Ishikawa (cell line): ENCODE data around the gene SMARCB1.

Source experiments
- CEBPB ChIP-seq: IDR thresholded peaks from 2 replicates; pipeline ENCODE4 v1.6.1; 2012
- CREB1 ChIP-seq: IDR thresholded peaks from 2 replicates; pipeline ENCODE4 v1.6.1; 2012; ENCODE audit warnings: low read depth
- EGR1 ChIP-seq: IDR thresholded peaks from 2 replicates; pipeline ENCODE4 v1.6.1; 2012
- EP300 ChIP-seq: IDR thresholded peaks from 2 replicates; pipeline ENCODE4 v1.6.1; 2012; ENCODE audit warnings: borderline replicate concordance
- FOXM1 ChIP-seq: IDR thresholded peaks from 2 replicates; pipeline ENCODE4 v1.6.1; 2012; ENCODE audit warnings: low read depth, borderline replicate concordance
- NFIC ChIP-seq: IDR thresholded peaks from 2 replicates; pipeline ENCODE4 v1.6.1; 2012
- RAD21 ChIP-seq: IDR thresholded peaks from 2 replicates; pipeline ENCODE4 v1.6.1; 2012; ENCODE audit warnings: low read depth
- TAF1 ChIP-seq: IDR thresholded peaks from 2 replicates; pipeline ENCODE4 v1.6.1; 2012; ENCODE audit warnings: low read depth, mild to moderate bottlenecking
- TCF12 ChIP-seq: IDR thresholded peaks from 2 replicates; pipeline ENCODE4 v1.6.1; 2012; ENCODE audit warnings: low read depth
- TEAD4 ChIP-seq: IDR thresholded peaks from 2 replicates; pipeline ENCODE4 v1.6.1; 2012
- YY1 ChIP-seq: IDR thresholded peaks from 2 replicates; pipeline ENCODE4 v1.6.1; 2012; ENCODE audit warnings: low read depth
- ZBTB7A ChIP-seq: IDR thresholded peaks from 2 replicates; pipeline ENCODE4 v1.6.1; 2012; ENCODE audit warnings: low read depth
- TF ChIP-seq, protein P1 (sequence below): IDR thresholded peaks from 2 replicates; pipeline ENCODE4 v1.6.1; 2012
- TF ChIP-seq, protein P2 (sequence below): IDR thresholded peaks from 2 replicates; pipeline ENCODE4 v1.6.1; 2012
- TF ChIP-seq, protein P3 (sequence below): IDR thresholded peaks from 2 replicates; pipeline ENCODE4 v1.6.1; 2012; ENCODE audit warnings: low read depth, mild to moderate bottlenecking

The SMARCB1 gene

DNA sequence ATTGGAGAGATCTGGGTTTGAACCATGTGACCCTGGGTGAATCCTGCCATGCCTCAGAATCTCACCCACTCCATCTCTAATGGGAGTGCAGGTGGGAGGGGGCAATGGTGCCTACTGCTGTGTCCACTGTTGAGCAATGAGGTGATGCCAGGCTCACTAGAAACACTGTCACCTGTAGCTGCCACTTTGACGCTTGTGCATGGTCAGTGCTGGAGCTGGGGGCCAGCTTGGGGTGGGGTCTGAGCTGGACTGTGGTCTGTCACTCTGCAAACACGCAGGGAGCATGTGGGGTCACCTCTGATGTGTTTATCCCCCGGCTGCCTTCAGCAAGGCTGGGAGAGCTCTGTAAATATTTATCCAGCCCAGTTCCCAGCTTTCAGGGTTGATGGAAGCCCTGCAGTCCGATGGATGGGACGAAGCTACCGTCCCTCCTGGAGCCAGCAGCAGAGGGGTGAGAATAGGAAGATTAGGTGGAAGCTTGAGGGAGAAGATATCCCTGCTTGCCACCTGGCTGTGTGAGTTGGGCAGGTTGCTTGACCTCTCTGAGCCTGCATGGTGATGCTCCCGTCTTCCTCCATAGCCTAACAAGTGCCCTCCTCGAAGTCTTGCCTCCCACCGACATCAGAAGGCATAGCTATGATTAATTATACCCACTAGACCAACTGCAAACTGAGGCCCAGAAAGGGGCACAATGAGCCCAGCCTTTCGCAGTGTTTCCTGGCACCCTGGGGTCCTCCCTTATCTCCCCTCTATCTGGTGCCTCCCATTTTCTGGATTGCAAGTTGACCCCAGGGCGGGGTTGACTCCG lies 12.4 kb upstream of the SMARCB1 start:
- TF ChIP-seq CEBPB = no peak
- no peak for TF ChIP-seq EP300
- no peak for TF ChIP-seq TCF12
- TF ChIP-seq NFIC = no peak
- TF ChIP-seq, protein P1, sequence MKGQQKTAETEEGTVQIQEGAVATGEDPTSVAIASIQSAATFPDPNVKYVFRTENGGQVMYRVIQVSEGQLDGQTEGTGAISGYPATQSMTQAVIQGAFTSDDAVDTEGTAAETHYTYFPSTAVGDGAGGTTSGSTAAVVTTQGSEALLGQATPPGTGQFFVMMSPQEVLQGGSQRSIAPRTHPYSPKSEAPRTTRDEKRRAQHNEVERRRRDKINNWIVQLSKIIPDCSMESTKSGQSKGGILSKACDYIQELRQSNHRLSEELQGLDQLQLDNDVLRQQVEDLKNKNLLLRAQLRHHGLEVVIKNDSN = no peak
- no peak for TF ChIP-seq RAD21
- TF ChIP-seq CREB1 = no peak
- TF ChIP-seq TEAD4 = no peak
- TF ChIP-seq, protein P2, sequence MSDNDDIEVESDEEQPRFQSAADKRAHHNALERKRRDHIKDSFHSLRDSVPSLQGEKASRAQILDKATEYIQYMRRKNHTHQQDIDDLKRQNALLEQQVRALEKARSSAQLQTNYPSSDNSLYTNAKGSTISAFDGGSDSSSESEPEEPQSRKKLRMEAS = no peak
- TF ChIP-seq EGR1 = no peak
- TF ChIP-seq, protein P3, sequence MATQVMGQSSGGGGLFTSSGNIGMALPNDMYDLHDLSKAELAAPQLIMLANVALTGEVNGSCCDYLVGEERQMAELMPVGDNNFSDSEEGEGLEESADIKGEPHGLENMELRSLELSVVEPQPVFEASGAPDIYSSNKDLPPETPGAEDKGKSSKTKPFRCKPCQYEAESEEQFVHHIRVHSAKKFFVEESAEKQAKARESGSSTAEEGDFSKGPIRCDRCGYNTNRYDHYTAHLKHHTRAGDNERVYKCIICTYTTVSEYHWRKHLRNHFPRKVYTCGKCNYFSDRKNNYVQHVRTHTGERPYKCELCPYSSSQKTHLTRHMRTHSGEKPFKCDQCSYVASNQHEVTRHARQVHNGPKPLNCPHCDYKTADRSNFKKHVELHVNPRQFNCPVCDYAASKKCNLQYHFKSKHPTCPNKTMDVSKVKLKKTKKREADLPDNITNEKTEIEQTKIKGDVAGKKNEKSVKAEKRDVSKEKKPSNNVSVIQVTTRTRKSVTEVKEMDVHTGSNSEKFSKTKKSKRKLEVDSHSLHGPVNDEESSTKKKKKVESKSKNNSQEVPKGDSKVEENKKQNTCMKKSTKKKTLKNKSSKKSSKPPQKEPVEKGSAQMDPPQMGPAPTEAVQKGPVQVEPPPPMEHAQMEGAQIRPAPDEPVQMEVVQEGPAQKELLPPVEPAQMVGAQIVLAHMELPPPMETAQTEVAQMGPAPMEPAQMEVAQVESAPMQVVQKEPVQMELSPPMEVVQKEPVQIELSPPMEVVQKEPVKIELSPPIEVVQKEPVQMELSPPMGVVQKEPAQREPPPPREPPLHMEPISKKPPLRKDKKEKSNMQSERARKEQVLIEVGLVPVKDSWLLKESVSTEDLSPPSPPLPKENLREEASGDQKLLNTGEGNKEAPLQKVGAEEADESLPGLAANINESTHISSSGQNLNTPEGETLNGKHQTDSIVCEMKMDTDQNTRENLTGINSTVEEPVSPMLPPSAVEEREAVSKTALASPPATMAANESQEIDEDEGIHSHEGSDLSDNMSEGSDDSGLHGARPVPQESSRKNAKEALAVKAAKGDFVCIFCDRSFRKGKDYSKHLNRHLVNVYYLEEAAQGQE = no peak
- TF ChIP-seq YY1 = no peak
- no peak for TF ChIP-seq TAF1
- TF ChIP-seq ZBTB7A = no peak

DNA sequence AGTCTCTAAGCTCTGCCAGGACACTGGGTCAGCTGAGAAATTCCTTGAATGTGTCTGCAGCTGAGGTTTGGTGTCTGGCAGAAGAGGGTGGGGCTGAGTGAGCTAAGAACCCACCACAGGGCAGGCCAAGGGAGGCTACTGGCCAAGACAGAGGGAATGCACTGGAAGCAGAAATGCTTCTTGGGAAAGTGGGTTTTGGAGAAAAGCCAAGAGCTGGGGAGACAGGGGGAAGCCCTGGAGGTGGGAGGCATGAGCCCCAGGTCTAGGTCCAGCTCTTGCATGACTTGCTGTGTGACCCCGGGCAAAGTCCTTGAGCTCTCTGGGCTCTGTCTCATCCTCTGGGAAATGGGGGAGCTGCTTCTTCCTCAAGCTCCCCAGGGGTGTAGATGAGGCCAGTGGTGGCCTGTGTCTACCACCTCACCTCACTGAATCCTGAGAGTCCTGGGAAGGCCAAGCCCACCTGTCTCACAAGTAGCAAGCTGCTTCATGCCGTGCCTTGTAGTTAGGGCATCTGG lies 11.8 kb upstream of the SMARCB1 start:
- TF ChIP-seq CREB1 (no peak), RAD21 (no peak), NFIC (no peak)
- TF ChIP-seq, protein P2 = no peak
- TF ChIP-seq, protein P1 = no peak

DNA sequence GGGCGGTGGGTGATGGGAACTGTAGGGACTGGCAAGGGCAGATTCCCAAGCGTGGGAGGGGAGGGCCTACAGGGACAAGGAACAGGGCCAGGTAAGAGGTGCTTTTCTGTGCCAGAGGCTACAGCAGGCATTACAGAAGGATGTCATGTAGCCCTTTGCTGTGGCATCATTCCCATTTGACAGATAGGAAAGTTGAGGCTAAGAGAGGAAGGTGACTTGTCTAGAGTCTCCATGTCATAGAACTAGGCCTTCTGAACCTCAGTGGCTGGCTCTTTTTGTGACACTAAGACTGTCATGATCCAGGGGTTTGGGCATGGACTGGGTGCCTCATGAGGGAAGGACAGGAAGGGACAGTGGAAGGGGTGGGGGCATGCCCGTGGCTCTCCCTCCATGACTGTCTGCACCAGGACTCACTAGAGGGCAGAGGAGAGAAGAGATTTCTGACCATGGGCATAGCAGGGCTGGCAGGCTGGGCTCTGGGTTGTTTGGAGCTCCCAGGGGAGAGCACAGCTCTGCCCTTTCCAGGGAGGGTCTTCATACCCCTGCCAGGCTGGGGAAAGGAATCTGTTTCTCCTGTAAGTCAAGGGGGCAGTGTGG lies 10.9 kb upstream of the SMARCB1 start:
- no peak for TF ChIP-seq YY1
- no peak for TF ChIP-seq FOXM1
- no peak for TF ChIP-seq RAD21
- TF ChIP-seq, protein P2 = no peak
- TF ChIP-seq TCF12 = no peak
- no peak for TF ChIP-seq EP300
- TF ChIP-seq CEBPB = no peak
- no peak for TF ChIP-seq ZBTB7A
- TF ChIP-seq CREB1 = no peak
- TF ChIP-seq TEAD4 = no peak
- TF ChIP-seq, protein P1 = no peak
- no peak for TF ChIP-seq TAF1
- TF ChIP-seq, protein P3 = no peak
- TF ChIP-seq NFIC = no peak
- TF ChIP-seq EGR1 = no peak

DNA sequence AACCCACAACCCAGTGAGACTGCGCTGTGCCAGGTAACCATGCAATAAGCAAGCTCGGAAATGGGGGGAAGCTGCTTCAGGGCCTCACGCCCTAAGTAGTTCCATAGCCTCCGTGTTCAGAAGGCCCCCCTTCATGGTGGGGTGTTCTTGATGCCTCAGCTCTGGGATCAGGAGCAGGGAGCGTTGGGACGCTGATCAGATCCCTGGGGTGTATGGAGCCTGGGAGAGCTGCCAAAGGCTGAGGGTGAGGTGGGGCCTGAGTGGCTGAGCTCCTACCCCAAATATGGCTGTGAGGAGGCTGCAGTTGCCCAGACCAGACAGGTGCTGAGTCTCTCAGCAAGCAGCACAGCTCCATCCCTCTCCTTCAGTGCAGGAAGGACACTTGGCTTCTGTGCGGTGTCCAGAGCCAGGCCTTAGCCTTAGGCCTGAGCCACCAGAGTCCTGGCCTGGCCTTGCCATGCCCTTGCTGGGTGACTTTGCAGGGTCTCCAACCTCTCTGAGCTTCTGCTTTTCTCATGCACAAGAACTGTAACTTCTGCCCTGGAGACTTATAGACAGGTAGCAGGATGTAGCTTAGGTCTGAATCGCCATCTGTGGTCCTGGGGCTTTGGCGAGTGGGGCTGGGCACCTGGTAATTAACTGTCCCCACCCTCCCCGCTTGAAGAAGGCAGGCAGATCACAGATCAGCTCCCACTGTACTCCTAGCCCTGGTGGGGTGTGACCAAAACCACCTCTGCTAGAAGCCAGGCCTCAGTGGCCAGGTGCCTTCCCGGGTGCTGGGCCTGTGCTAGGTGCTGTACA lies 8.8 kb upstream of the SMARCB1 start:
- no peak for TF ChIP-seq TAF1

DNA sequence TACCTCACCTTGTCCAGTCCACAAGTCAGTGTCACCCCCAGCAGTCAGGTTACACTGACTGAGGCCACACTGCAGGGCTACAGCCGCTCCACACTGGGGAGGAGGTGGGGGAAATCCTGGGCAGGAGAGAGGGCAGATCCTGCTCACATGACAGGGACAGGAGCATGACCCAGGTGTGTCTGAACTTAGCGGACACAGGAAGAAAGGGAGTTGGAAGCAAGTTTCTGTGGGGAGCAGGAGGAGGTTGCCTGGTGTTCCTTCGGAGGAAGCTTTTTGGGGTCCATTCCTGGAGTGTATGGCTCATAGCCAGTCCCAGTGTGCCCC lies 8.2 kb upstream of the SMARCB1 start:
- TF ChIP-seq TEAD4 (no peak), YY1 (no peak), TAF1 (no peak), CEBPB (no peak), FOXM1 (no peak), ZBTB7A (no peak), TCF12 (no peak), EP300 (no peak), NFIC (no peak), EGR1 (no peak)
- TF ChIP-seq, protein P1 = no peak
- TF ChIP-seq, protein P3 = no peak
- TF ChIP-seq, protein P2 = no peak
